HL-60 (cell line): ENCODE measurements around the gene EYA2.

ENCODE experiments used
- DNase-seq, 2 experiments: peaks; one replicate each; pipeline ENCODE4 v3.0.0-alpha.2; 2010 to 2020; ENCODE audit warnings: low read depth in 1 of 2, low spot score in 1 of 2
- H3K27ac ChIP-seq: fragments of 250-450 bp; sonication (Bioruptor Pico); replicated peaks from 2 replicates; pipeline ENCODE4 v1.5.1; 2020; ENCODE audit warnings: mild to moderate bottlenecking, moderate library complexity
- H3K27me3 ChIP-seq: fragments of 250-450 bp; sonication (Bioruptor Pico); 2 replicates; pipeline ENCODE4 v1.5.1; 2021; ENCODE audit warnings: mild to moderate bottlenecking, moderate library complexity; ENCODE audit not compliant: insufficient read depth, poor library complexity, severe bottlenecking
- H3K4me3 ChIP-seq: replicated peaks from 2 replicates; pipeline ENCODE4 v1.5.1; 2011; ENCODE audit warnings: mild to moderate bottlenecking, control low read depth, low read length; ENCODE audit not compliant: insufficient read depth
- CTCF ChIP-seq: IDR thresholded peaks from one replicate; pipeline ENCODE4 v1.5.1; 2011; ENCODE audit warnings: low read length, control low read depth, inconsistent platforms; ENCODE audit not compliant: insufficient read depth
- GABPA ChIP-seq: IDR thresholded peaks from 2 replicates; pipeline ENCODE4 v1.6.1; 2012; ENCODE audit warnings: low read depth
- POLR2AphosphoS5 ChIP-seq: IDR thresholded peaks from 2 replicates; pipeline ENCODE4 v1.6.1; 2012; ENCODE audit warnings: low read depth
- REST ChIP-seq: IDR thresholded peaks from 2 replicates; pipeline ENCODE4 v1.6.1; 2012; ENCODE audit warnings: low read depth; ENCODE audit not compliant: insufficient replicate concordance
- SPI1 ChIP-seq: IDR thresholded peaks from 2 replicates; pipeline ENCODE4 v1.6.1; 2012; ENCODE audit warnings: low read depth, mild to moderate bottlenecking, borderline replicate concordance

Gene EYA2

GRCh38 chr20:47043086-47043485 is 148.4 kb downstream of the EYA2 start:
- no peaks in the 10 kb centered on the region for H3K27me3 ChIP-seq
- H3K4me3 ChIP-seq: no peak overlapping the region
- no peak overlapping the region for H3K27ac ChIP-seq
- TF ChIP-seq SPI1 (no peak), REST (no peak), CTCF (no peak), POLR2AphosphoS5 (no peak), GABPA (no peak)
- no peak for DNase-seq

- DNase-seq: no peak
- TF ChIP-seq GABPA: no peak
- TF ChIP-seq SPI1: no peak
- TF ChIP-seq CTCF: no peak
- TF ChIP-seq REST: no peak
- no peak for TF ChIP-seq POLR2AphosphoS5
- no peak overlapping the region for H3K4me3 ChIP-seq
- no peak overlapping the region for H3K27ac ChIP-seq
- H3K27me3 ChIP-seq: no peaks in the 10 kb centered on the region
These were observed 150.3 kb downstream of the EYA2 start for GRCh38 chr20:47044938-47045337.

GRCh38 chr20:47048054-47048453 is 153.4 kb downstream of the EYA2 start:
- Histone ChIP-seq H3K4me3 (no peak overlapping the region), H3K27me3 (no peaks in the 10 kb centered on the region), H3K27ac (no peak overlapping the region)
- TF ChIP-seq POLR2AphosphoS5 (no peak), SPI1 (no peak), REST (no peak), GABPA (no peak), CTCF (no peak)
- no peak for DNase-seq
